Left ventricle myocardium inferior (tissue), 1 donor: ENCODE results near the gene HSP90AA1. TPM values are rescaled to one million over a fixed set of nuclear protein-coding genes. Genes with fewer than 3 reads are reported as not detected.

ENCODE experiments used
- DNase-seq: peaks from one replicate; pipeline ENCODE4 v3.0.0-alpha.2; 2020
- H3K27ac ChIP-seq: fragments of 200-600 bp; replicated peaks from 2 replicates; pipeline ENCODE4 v1.8.0; 2021
- H3K27me3 ChIP-seq: fragments of 200-600 bp; 2 replicates; pipeline ENCODE4 v1.8.0; 2021; ENCODE audit warnings: low read depth
- H3K36me3 ChIP-seq: fragments of 200-600 bp; 2 replicates; pipeline ENCODE4 v1.8.0; 2021
- H3K4me1 ChIP-seq: fragments of 200-600 bp; 2 replicates; pipeline ENCODE4 v1.8.0; 2021
- H3K4me3 ChIP-seq: fragments of 200-600 bp; 2 replicates; pipeline ENCODE4 v1.8.0; 2021; ENCODE audit warnings: mild to moderate bottlenecking, moderate library complexity
- H3K9me3 ChIP-seq: fragments of 200-600 bp; replicated peaks from 2 replicates; pipeline ENCODE4 v1.8.0; 2021
- CTCF ChIP-seq: fragments of 200-600 bp; IDR thresholded peaks from 2 replicates; pipeline ENCODE4 v1.8.0; 2021; ENCODE audit warnings: antibody characterized with exemption, mild to moderate bottlenecking, borderline replicate concordance
- intact Hi-C: fragments of 100-400 bp; cut with micrococcal nuclease; formaldehyde crosslinking; loops from one replicate; pipeline ENCODE4 v1.11.0; 2022
- total RNA-seq: library from RNA; stranded (reverse); fragmentation: NEBNext Ultra II Directional; extraction: Animal tissue kit (Norgen Biotek cat#: 25700); gene quantifications from one replicate; pipeline ENCODE4 v1.2.1, GENCODE V29; 2021
- donor health status: DM: no; HTN: yes; CAD: no; lungs with severe emphysema.

HSP90AA1 gene
- total RNA-seq, 1 donor from 2014 or later = 423 TPM

GRCh38 chr14:102089621-102090343 lies 2.9 kb upstream of the HSP90AA1 start:
- H3K27ac ChIP-seq = no peak overlapping the region
- no peak for TF ChIP-seq CTCF
- intact Hi-C loops = no loop called here
- peaks cover 11% of the 10 kb centered on the region for H3K36me3 ChIP-seq
- H3K4me1 ChIP-seq = peaks cover 33% of the 10 kb centered on the region
- DNase-seq = no peak
- H3K9me3 ChIP-seq = no peaks in the 10 kb centered on the region
- H3K4me3 ChIP-seq = no peak overlapping the region
- H3K27me3 ChIP-seq = no peaks in the 10 kb centered on the region

- Histone ChIP-seq H3K27me3 (no peaks in the 10 kb centered on the region), H3K4me3 (peak overlapping the region; percentile 92), H3K36me3 (peaks cover 26% of the 10 kb centered on the region), H3K4me1 (peaks cover 49% of the 10 kb centered on the region), H3K9me3 (no peaks in the 10 kb centered on the region), H3K27ac (peak overlapping the region; percentile 100)
- no peak for TF ChIP-seq CTCF
- intact Hi-C loops = no loop called here
- DNase-seq = peak; percentile 58
Measured at GRCh38 chr14:102088012-102088792, 1.4 kb upstream of the HSP90AA1 start.

- H3K27ac ChIP-seq = peak overlapping the region; percentile 100
- peak overlapping the region; percentile 92 for H3K4me3 ChIP-seq
- intact Hi-C loops = no loop called here
- H3K36me3 ChIP-seq = peaks cover 32% of the 10 kb centered on the region
- no peak for DNase-seq
- H3K9me3 ChIP-seq = no peaks in the 10 kb centered on the region
- no peaks in the 10 kb centered on the region for H3K27me3 ChIP-seq
- peaks cover 54% of the 10 kb centered on the region for H3K4me1 ChIP-seq
- no peak for TF ChIP-seq CTCF
Measured at GRCh38 chr14:102087762-102088011, 843 bp upstream of the HSP90AA1 start.

GRCh38 chr14:102086709-102086971 lies 204 bp downstream of the HSP90AA1 start:
- intact Hi-C loops = no loop called here
- TF ChIP-seq CTCF = no peak
- Histone ChIP-seq H3K36me3 (peaks cover 42% of the 10 kb centered on the region), H3K27ac (peak overlapping the region; percentile 100), H3K9me3 (no peaks in the 10 kb centered on the region), H3K4me3 (peak overlapping the region; percentile 92), H3K4me1 (peaks cover 64% of the 10 kb centered on the region), H3K27me3 (no peaks in the 10 kb centered on the region)
- no peak for DNase-seq

GRCh38 chr14:102085948-102086708 lies 716 bp downstream of the HSP90AA1 start:
- Histone ChIP-seq H3K4me1 (peaks cover 66% of the 10 kb centered on the region), H3K27me3 (no peaks in the 10 kb centered on the region), H3K4me3 (peak overlapping the region; percentile 92), H3K27ac (peak overlapping the region; percentile 100), H3K36me3 (peaks cover 47% of the 10 kb centered on the region), H3K9me3 (no peaks in the 10 kb centered on the region)
- DNase-seq = peak; percentile 31
- no peak for TF ChIP-seq CTCF
- intact Hi-C loops = no loop called here
